HG03108 (cell line): ENCODE results near the gene POU2AF1.

Experiments
- ATAC-seq: cut with Tn5 transposase; IDR thresholded peaks from one replicate; pipeline ENCODE4 v1.9.1; 2021; ENCODE audit warnings: moderate library complexity; ENCODE audit not compliant: unreplicated experiment

Gene POU2AF1

GRCh38 chr11:111349191-111349695 lies 29.8 kb downstream of the POU2AF1 start:
- ATAC-seq: no peak

GRCh38 chr11:111348147-111348546 lies 30.9 kb downstream of the POU2AF1 start:
- no peak for ATAC-seq

DNA sequence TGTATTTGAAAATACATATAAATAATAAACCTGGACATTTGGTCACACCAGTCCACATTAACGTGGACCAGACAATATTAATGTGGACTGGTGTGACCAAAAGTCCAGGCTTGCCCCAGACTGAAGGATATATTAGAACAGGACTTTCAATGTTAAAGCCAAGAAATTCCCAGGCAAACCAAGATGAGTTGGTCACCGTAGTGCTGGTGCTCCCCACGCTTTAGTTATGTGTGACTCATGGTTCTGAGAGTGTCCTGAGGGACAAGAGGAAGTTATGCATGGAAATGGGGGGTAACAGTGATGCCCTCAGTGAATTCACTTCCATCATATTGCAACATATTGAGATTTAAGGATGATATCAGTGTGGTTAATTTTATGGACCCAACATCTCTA lies 31.4 kb downstream of the POU2AF1 start:
- ATAC-seq: no peak

GRCh38 chr11:111347002-111347722 lies 31.9 kb downstream of the POU2AF1 start:
- ATAC-seq: no peak

- no peak for ATAC-seq
Observed at GRCh38 chr11:111344032-111344431, 35.0 kb downstream of the POU2AF1 start.

GRCh38 chr11:111342329-111342728 lies 36.7 kb downstream of the POU2AF1 start:
- no peak for ATAC-seq

- ATAC-seq: no peak
Observed at GRCh38 chr11:111339758-111340388, 39.2 kb downstream of the POU2AF1 start.

DNA sequence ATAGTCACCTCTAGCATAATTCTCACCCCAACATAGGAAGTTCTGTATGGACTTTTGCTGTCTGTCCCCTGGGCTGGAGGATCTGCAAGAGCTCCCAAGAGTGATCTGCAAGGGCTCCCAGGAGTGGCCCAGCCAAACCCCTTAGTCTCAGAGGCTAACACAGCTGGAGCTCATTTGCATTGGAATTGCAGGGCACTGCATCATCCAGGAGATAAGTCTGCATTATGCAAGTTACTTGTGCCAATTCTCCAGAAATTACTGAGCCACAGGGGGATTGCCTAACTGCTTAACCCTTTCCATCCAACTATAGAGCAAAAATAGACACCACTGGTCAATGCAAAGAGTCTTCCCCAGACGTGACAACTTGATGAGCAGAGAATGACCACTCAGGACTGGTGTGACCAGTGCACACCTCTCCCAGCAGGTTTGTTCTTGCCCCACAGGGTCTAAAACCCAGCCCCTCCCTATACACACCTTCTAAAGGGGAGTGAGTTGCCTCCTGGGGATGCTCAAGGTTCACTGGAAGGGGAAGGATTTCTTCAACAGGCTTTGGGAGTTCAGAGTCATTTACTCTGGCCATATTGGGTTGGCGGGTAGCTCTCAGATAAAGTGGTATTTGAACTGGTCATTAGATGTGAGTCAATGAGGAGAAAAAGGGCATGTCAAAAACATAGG lies 42.4 kb downstream of the POU2AF1 start:
- no peak for ATAC-seq

DNA sequence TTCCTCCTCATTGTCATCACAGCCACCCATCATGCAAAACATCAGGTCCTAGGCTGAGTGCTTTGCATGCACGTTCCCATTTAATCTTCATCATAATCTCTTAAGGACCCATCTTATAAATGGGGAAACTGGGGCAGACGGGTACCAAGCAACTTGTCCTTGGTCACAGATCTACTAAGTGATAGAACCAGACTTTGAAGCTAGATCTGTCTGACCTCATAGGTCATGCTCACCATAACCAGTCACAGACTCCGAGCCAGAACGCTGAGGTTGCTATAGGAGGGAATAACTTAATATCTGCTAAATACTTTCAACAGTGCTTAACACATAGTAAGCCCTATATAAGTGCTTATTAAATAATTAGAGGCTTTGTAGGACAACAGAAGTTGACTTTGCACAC lies 43.0 kb downstream of the POU2AF1 start:
- no peak for ATAC-seq

DNA sequence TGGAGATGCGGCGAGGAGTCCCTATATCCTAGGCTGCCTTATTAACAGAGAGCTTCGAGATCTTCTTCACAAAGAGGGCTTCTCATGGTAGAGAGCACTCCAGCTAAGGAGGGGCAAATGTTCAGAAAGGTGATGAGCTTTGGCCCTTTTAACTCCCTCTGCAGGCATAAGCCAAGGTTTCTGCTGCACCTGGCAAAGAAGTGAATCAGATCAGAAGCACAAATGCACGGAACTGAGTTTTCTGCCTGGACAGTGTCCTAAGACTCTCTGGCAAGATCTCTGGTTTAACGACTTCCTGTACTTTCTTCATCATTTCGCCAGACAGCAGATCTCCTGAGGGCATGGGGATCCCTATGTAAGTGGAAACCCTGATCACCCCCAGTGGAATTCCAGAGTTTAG lies 43.5 kb downstream of the POU2AF1 start:
- ATAC-seq: no peak

DNA sequence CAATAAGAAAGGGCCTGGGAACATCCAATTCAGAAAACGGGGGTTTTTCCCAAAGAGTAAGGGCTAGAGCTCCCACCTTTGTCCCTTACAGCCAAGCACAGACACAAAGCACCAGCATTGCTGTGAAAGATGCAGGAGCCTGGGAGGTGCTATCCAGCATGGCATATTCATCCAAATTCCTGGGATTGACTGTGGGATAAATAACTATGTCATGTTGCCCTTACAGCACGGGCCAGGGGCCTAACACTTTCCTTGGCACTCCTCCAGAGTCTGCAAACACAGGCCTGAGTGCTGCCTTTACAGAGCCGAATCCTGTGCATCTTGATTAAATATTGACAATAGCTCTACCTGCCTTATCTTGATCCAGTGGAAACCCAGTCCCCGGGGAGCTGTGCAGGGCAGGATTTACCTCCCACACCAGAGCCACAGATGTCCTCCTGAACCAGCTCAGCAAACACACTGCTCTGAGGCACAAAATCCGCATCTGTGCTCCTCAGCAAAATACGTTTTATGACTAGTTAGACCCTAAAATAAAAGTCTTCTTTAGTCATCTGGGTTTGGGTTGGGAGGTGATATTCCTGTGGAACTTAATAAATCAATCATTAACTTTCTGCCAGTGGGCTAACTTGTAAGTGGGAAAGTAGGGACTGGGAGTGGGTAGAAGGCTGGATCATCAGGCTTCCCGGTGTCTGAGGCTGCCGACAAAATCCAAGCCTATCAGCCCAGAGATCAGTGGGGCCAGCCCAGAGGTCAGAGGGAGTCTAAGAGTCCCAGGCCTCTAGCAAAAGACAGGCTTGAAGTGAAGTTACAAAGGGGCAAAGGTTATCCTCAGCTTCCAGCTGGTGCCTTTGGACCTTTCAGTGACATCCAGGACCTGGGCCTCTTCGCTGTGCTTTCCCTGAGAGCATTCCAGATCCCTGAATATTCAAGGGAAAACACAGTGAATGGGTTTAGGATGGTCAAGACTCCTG lies 44.3 kb downstream of the POU2AF1 start:
- no peak for ATAC-seq

- ATAC-seq: no peak
Observed at GRCh38 chr11:111331711-111332479, 47.2 kb downstream of the POU2AF1 start.

DNA sequence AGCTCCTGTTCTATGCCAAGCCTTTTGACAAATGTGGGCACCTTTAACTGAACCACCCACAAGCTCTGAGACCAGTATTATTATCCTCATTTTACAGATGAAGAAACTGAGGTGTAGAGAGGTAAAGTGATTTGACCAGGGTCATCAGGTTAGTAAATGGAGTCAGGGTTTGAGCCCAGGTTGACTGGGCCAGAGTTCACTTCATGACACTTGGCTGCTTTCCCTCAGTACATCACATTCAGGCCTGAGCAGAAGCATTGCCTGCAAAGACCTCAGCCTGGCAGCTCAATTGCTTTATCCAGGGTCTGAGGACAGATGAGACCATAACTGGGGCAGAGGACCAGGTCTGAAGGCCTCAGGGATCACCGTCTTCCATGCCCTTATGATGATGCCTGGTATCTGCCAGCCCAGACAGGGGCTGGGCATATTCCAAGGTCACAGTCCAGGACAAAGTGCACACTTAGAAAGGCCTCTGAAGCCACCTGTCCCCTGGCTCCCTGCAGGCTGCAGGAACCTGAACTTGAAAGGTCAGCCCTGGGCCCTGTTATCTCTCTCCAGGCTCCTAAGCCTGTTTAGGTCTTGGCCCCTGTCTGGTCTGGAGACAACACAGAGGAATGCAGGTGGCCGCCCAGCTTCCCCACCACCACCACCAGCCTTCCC lies 48.7 kb downstream of the POU2AF1 start:
- no peak for ATAC-seq

GRCh38 chr11:111329306-111330204 lies 49.5 kb downstream of the POU2AF1 start:
- no peak for ATAC-seq

- ATAC-seq: no peak
Observed at GRCh38 chr11:111327908-111328624, 51.0 kb downstream of the POU2AF1 start.

DNA sequence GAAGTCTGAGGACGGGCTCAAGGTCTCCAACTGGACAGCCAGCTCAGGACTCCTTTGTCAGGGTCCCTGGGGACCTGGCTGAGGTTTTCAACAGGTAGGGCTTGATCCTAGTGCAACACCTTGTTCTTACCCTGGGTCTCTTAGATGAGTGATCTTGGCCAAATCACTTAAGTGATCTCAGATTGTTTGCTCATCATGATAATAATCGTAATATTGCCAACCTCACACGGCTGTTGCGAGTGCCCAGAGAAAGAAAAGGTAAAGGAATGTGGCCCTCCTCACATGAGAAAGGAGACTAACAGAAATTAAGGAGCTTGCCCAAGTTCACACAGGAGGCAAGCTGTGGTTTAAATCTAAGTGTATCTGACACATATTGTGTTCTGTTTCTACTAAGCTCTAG lies 52.3 kb downstream of the POU2AF1 start:
- ATAC-seq: no peak

DNA sequence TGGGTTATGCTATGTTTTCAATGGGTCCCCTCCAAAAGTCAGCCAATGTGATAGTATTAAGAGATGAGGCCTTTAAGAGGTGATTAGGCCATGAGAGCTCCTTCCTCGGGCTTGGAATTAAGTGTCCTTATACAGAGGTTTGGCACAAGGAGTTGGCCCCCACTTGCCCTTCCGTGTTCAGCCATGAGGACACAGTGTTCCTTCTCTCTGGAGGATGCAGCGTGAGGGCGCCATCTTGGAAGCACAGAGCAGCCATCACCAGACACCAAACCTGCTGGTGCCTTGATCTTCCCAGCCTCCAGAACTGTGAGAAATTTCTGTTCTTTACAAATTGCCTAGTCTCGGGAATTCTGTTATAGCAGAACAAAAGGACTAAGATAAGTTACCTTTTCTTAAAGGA lies 53.8 kb downstream of the POU2AF1 start:
- no peak for ATAC-seq

DNA sequence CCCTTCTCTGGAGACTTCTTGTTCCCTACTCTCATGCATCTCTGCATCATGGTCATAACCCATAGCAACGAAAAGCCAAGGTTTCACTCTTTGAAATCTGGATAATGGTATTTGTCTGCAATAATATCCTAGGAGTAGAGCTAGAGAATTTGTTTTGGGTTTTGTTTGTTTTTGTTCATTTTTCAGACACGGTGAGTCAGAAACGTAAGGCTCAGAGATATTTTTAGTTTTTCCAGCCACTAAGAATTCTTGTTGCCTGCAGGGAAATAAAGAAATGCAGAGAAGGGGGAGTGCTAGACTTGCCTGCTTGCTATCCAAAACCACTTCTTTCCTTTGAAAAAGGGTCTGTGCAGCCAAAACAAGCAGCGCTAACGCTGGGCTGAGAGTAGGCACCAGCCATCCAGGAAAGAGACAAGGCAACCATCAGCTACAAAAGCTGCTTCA lies 54.8 kb downstream of the POU2AF1 start:
- no peak for ATAC-seq
